IMR-90 (cell line): ENCODE measurements around the gene SERPINA5. TPM values are rescaled to one million over a fixed set of nuclear protein-coding genes. Genes with fewer than 3 reads are reported as not detected.

ENCODE experiments used
- ATAC-seq: fragments of 200-7000 bp; cut with Tn5 transposase; 2 replicates; pipeline ENCODE4 v1.9.1; 2020; ENCODE audit warnings: low read depth, mild to moderate bottlenecking, moderate library complexity
- BruUV-seq: library from RNA; stranded (reverse); fragments of 400-500 nt; replicated peaks from 2 replicates; lab custom pipeline; 2021; lab: Mats Ljungman, UMichigan
- CTCF ChIA-PET: fragments of 300-600 bp; formaldehyde crosslinking; extraction: SDS; loops from one replicate; lab custom pipeline; 2021; ENCODE audit warnings: antibody characterized with exemption; lab: Yijun Ruan, JAX
- POLR2A ChIA-PET: fragments of 300-600 bp; sonication (Branson Sonifier 250); formaldehyde crosslinking; loops from one replicate; lab custom pipeline; 2022; ENCODE audit warnings: antibody characterized with exemption; ENCODE audit not compliant: unreplicated experiment; lab: Charles Lee
- DNase-seq: peaks from one replicate; pipeline ENCODE4 v3.0.0; 2013
- H2AFZ ChIP-seq: replicated peaks from 2 replicates; pipeline ENCODE3; 2013; ENCODE audit warnings: low read length, mild to moderate bottlenecking; ENCODE audit not compliant: poor library complexity
- H2AK5ac ChIP-seq: 2 replicates; pipeline ENCODE4 v1.6.1; 2013; ENCODE audit warnings: low read depth, low read length, inconsistent platforms
- H2AK9ac ChIP-seq: replicated peaks from 2 replicates; pipeline ENCODE3; 2013; ENCODE audit warnings: mild to moderate bottlenecking, low read depth, low read length, moderate library complexity; ENCODE audit not compliant: poor library complexity
- H2BK120ac ChIP-seq: 2 replicates; pipeline ENCODE4 v1.6.1; 2013; ENCODE audit warnings: low read depth, low read length, inconsistent platforms
- H2BK15ac ChIP-seq: 3 replicates; pipeline ENCODE4 v1.6.1; 2013; ENCODE audit warnings: low read depth, low read length, inconsistent platforms
- H2BK20ac ChIP-seq: 2 replicates; pipeline ENCODE4 v1.6.1; 2013; ENCODE audit warnings: low read depth, mild to moderate bottlenecking, inconsistent platforms, low read length, moderate library complexity
- H2BK5ac ChIP-seq: 2 replicates; pipeline ENCODE4 v1.6.1; 2013; ENCODE audit warnings: mild to moderate bottlenecking, low read depth, low read length, inconsistent platforms; ENCODE audit not compliant: poor library complexity, severe bottlenecking
- H3K14ac ChIP-seq: replicated peaks from 2 replicates; pipeline ENCODE4 v1.6.1; 2013; ENCODE audit warnings: low read depth, low read length, inconsistent platforms
- H3K18ac ChIP-seq: 2 replicates; pipeline ENCODE4 v1.6.1; 2013; ENCODE audit warnings: low read depth, low read length, control low read depth
- H3K23ac ChIP-seq: 2 replicates; pipeline ENCODE4 v1.6.1; 2013; ENCODE audit warnings: low read depth, low read length, inconsistent platforms
- H3K27ac ChIP-seq: 2 replicates; pipeline ENCODE4 v1.5.1; 2013; ENCODE audit warnings: mild to moderate bottlenecking, control low read depth, low read length; ENCODE audit not compliant: insufficient read depth
- H3K27me3 ChIP-seq: 2 replicates; pipeline ENCODE4 v1.6.1; 2013; ENCODE audit warnings: low read length; ENCODE audit not compliant: control insufficient read depth, insufficient read depth
- H3K36me3 ChIP-seq: 2 replicates; pipeline ENCODE4 v1.6.1; 2013; ENCODE audit warnings: low read length, mixed read lengths; ENCODE audit not compliant: control insufficient read depth, insufficient read depth
- H3K4ac ChIP-seq: 2 replicates; pipeline ENCODE4 v1.6.1; 2013; ENCODE audit warnings: low read depth, low read length, inconsistent platforms
- H3K4me1 ChIP-seq: 2 replicates; pipeline ENCODE4 v1.6.1; 2013; ENCODE audit warnings: low read length, mixed read lengths; ENCODE audit not compliant: control insufficient read depth, insufficient read depth
- H3K4me2 ChIP-seq: 2 replicates; pipeline ENCODE4 v1.6.1; 2013; ENCODE audit warnings: low read depth, mild to moderate bottlenecking, control low read depth, low read length, moderate library complexity
- H3K4me3 ChIP-seq: 2 replicates; pipeline ENCODE4 v1.5.1; 2013; ENCODE audit warnings: low read depth, mild to moderate bottlenecking, control low read depth, low read length, moderate library complexity; ENCODE audit not compliant: insufficient read depth
- H3K56ac ChIP-seq: 2 replicates; pipeline ENCODE4 v1.6.1; 2013; ENCODE audit warnings: low read length, inconsistent platforms; ENCODE audit not compliant: insufficient read depth; ENCODE audit errors: extremely low read depth
- H3K79me1 ChIP-seq, 2 experiments: 2 replicates each; pipeline ENCODE4 v1.6.1; 2013; ENCODE audit warnings: low read length in 2 of 2, inconsistent platforms in 1 of 2, low read depth in 1 of 2
- H3K9ac ChIP-seq: 2 replicates; pipeline ENCODE4 v1.6.1; 2013; ENCODE audit warnings: low read depth, low read length, control low read depth
- H3K9me1 ChIP-seq: 2 replicates; pipeline ENCODE4 v1.6.1; 2013; ENCODE audit warnings: low read length, inconsistent platforms; ENCODE audit not compliant: insufficient read depth
- H3K9me3 ChIP-seq: 2 replicates; pipeline ENCODE4 v1.6.1; 2013; ENCODE audit warnings: low read length; ENCODE audit not compliant: control insufficient read depth, insufficient read depth
- H4K20me1 ChIP-seq: 2 replicates; pipeline ENCODE4 v1.6.1; 2013; ENCODE audit warnings: low read length, inconsistent platforms; ENCODE audit not compliant: insufficient read depth
- H4K5ac ChIP-seq: 2 replicates; pipeline ENCODE4 v1.6.1; 2013; ENCODE audit warnings: mild to moderate bottlenecking, low read depth, low read length, control low read depth
- H4K8ac ChIP-seq, 2 experiments: 2 replicates each; pipeline ENCODE4 v1.6.1; 2013; ENCODE audit warnings: low read depth in 2 of 2, low read length in 2 of 2, control low read depth in 1 of 2, inconsistent platforms in 1 of 2
- H4K91ac ChIP-seq: 2 replicates; pipeline ENCODE4 v1.6.1; 2013; ENCODE audit warnings: low read depth, low read length, inconsistent platforms; ENCODE audit not compliant: insufficient read depth
- BHLHE40 ChIP-seq: fragments of 150-350 bp; IDR thresholded peaks from 2 replicates; pipeline ENCODE4 v1.6.1; 2016; ENCODE audit warnings: mild to moderate bottlenecking, low read depth, low read length
- CEBPB ChIP-seq: IDR thresholded peaks from 2 replicates; pipeline ENCODE4 v1.6.1; 2012; ENCODE audit warnings: low read depth, low read length, improper control_type of control experiment
- CHD1 ChIP-seq: IDR thresholded peaks from 2 replicates; pipeline ENCODE4 v1.6.1; 2012; ENCODE audit warnings: low read depth, low read length, improper control_type of control experiment
- FOS ChIP-seq: fragments of 150-350 bp; IDR thresholded peaks from 2 replicates; pipeline ENCODE4 v1.6.1; 2016; ENCODE audit warnings: low read depth, low read length
- MAFK ChIP-seq: IDR thresholded peaks from 2 replicates; pipeline ENCODE4 v1.6.1; 2012; ENCODE audit warnings: low read depth, low read length, improper control_type of control experiment
- MAZ ChIP-seq: IDR thresholded peaks from 2 replicates; pipeline ENCODE4 v1.6.1; 2012; ENCODE audit warnings: low read depth, mild to moderate bottlenecking, low read length, improper control_type of control experiment, moderate library complexity, borderline replicate concordance
- MXI1 ChIP-seq: IDR thresholded peaks from 2 replicates; pipeline ENCODE4 v1.6.1; 2012; ENCODE audit warnings: low read depth, mild to moderate bottlenecking, low read length, moderate library complexity, borderline replicate concordance
- NFE2L2 ChIP-seq: fragments of 150-350 bp; IDR thresholded peaks from 2 replicates; pipeline ENCODE4 v1.6.1; 2016; ENCODE audit warnings: low read depth, mild to moderate bottlenecking, low read length
- POLR2A ChIP-seq: IDR thresholded peaks from 2 replicates; pipeline ENCODE4 v1.6.1; 2012; ENCODE audit warnings: mild to moderate bottlenecking, low read depth, low read length
- RAD21 ChIP-seq: IDR thresholded peaks from 2 replicates; pipeline ENCODE4 v1.6.1; 2012; ENCODE audit warnings: low read length, improper control_type of control experiment
- RCOR1 ChIP-seq: IDR thresholded peaks from 2 replicates; pipeline ENCODE4 v1.6.1; 2012; ENCODE audit warnings: mild to moderate bottlenecking, low read length, improper control_type of control experiment; ENCODE audit not compliant: insufficient replicate concordance
- RFX5 ChIP-seq: IDR thresholded peaks from 2 replicates; pipeline ENCODE4 v1.8.0; 2012; ENCODE audit warnings: low read depth, mild to moderate bottlenecking, low read length, moderate library complexity
- SMC3 ChIP-seq: fragments of 150-350 bp; IDR thresholded peaks from 2 replicates; pipeline ENCODE4 v1.6.1; 2016; ENCODE audit warnings: low read depth, mild to moderate bottlenecking, antibody characterized with exemption, low read length, moderate library complexity
- WGBS, 2 experiments: methylation state at CpG; one replicate each; pipeline versions ENCODE4 v1.1.5 to v1.1.7; 2013; ENCODE audit warnings: missing lambda C conversion rate in 2 of 2; ENCODE audit not compliant: insufficient read length in 1 of 2; ENCODE audit errors: extremely low coverage in 2 of 2; 5-methylcytosine and 5-hydroxymethylcytosine counted together
- dilution Hi-C: fragments of 300-500 bp; cut with HindIII; formaldehyde crosslinking; loops from one replicate; pipeline ENCODE4 v1.14.3; 2018; ENCODE audit warnings: low sequenced_read_pairs; ENCODE audit not compliant: unreplicated experiment
- in situ Hi-C: fragments of 300-500 bp; cut with MboI; formaldehyde crosslinking; loops from 3 replicates; pipeline ENCODE4 v1.14.3; 2019; ENCODE audit warnings: low sequenced_read_pairs, inconsistent platforms, mixed read lengths
- intact Hi-C: fragments of 100-400 bp; cut with micrococcal nuclease; formaldehyde crosslinking; loops from 2 replicates; pipeline ENCODE4 v1.10.0; 2022
- polyA plus RNA-seq, 3 experiments: library from polyadenylated mRNA; depleted of rRNA; stranded (reverse); fragments of >200 nt; gene quantifications; 2 replicates each; pipeline ENCODE4 v1.2.3, GENCODE V29; 2012; ENCODE audit warnings: low replicate concordance in 1 of 3
- total RNA-seq: library from RNA; depleted of rRNA; stranded (reverse); fragments of >200 nt; gene quantifications from 2 replicates; pipeline ENCODE4 v1.2.3, GENCODE V29; 2012
- TF ChIP-seq, protein P1 (sequence below): fragments of 150-350 bp; IDR thresholded peaks from 2 replicates; pipeline ENCODE4 v1.6.1; 2017; ENCODE audit warnings: mild to moderate bottlenecking, antibody characterized with exemption, low read length, low read depth
- TF ChIP-seq, protein P2 (sequence below): fragments of 150-350 bp; IDR thresholded peaks from 2 replicates; pipeline ENCODE4 v1.6.1; 2016; ENCODE audit warnings: low read depth, mild to moderate bottlenecking, low read length, moderate library complexity, borderline replicate concordance
- TF ChIP-seq, protein P3 (sequence below): conservative IDR thresholded peaks from 2 replicates; pipeline ENCODE4 v1.5.1; 2012; ENCODE audit warnings: mild to moderate bottlenecking, low read depth, low read length, improper control_type of control experiment

Gene SERPINA5
- total and polyA plus RNA-seq, 2 of the 4 experiments (the other 2 are of a cell fraction) = not detected

DNA sequence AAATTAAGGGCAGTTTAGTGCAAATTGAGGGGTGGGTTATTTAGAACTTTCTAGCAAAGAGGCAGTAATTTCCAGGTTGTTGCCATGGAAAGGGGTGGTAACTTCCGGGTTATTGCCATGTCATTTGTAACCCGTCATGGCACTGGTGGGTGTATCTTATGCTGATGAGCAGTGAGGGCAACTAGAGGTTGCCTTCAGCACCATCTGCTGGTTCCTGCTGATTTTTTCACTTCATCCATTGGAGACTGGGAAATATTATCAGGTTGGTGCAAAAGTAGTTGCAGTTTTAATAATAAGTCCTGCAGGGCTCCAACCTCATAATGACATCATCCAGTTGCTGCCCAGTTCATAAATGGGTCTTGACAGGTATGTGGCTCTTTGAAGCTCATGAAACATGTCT is 44.4 kb upstream of the SERPINA5 start:
- Histone ChIP-seq H3K9me1 (no peaks in the 10 kb centered on the region), H3K36me3 (no peaks in the 10 kb centered on the region), H2BK20ac (no peak overlapping the region), H2AK9ac (no peak overlapping the region), H3K79me1 (no peaks in the 10 kb centered on the region), H3K9me3 (no peaks in the 10 kb centered on the region), H2BK120ac (no peak overlapping the region), H4K5ac (no peak overlapping the region), H3K4ac (no peak overlapping the region), H4K91ac (no peak overlapping the region), H2BK5ac (no peak overlapping the region), H2BK15ac (no peak overlapping the region), H2AFZ (no peak overlapping the region), H3K18ac (no peak overlapping the region), H3K14ac (no peak overlapping the region), H3K23ac (no peak overlapping the region), H2AK5ac (no peak overlapping the region), H3K27me3 (no peaks in the 10 kb centered on the region), H3K4me2 (no peak overlapping the region), H4K20me1 (no peaks in the 10 kb centered on the region), H3K4me3 (no peak overlapping the region), H3K56ac (no peak overlapping the region), H3K9ac (no peak overlapping the region), H3K27ac (no peak overlapping the region), H3K4me1 (no peaks in the 10 kb centered on the region), H4K8ac (no peak overlapping the region)
- TF ChIP-seq, protein P1, sequence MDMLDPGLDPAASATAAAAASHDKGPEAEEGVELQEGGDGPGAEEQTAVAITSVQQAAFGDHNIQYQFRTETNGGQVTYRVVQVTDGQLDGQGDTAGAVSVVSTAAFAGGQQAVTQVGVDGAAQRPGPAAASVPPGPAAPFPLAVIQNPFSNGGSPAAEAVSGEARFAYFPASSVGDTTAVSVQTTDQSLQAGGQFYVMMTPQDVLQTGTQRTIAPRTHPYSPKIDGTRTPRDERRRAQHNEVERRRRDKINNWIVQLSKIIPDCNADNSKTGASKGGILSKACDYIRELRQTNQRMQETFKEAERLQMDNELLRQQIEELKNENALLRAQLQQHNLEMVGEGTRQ = no peak
- TF ChIP-seq MAFK = no peak
- TF ChIP-seq MXI1 = no peak
- TF ChIP-seq, protein P2, sequence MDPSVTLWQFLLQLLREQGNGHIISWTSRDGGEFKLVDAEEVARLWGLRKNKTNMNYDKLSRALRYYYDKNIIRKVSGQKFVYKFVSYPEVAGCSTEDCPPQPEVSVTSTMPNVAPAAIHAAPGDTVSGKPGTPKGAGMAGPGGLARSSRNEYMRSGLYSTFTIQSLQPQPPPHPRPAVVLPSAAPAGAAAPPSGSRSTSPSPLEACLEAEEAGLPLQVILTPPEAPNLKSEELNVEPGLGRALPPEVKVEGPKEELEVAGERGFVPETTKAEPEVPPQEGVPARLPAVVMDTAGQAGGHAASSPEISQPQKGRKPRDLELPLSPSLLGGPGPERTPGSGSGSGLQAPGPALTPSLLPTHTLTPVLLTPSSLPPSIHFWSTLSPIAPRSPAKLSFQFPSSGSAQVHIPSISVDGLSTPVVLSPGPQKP = no peak
- no peak for TF ChIP-seq CHD1
- TF ChIP-seq RCOR1 = no peak
- TF ChIP-seq BHLHE40 = no peak
- no peak for TF ChIP-seq NFE2L2
- TF ChIP-seq RAD21 = no peak
- TF ChIP-seq MAZ = no peak
- TF ChIP-seq, protein P3, sequence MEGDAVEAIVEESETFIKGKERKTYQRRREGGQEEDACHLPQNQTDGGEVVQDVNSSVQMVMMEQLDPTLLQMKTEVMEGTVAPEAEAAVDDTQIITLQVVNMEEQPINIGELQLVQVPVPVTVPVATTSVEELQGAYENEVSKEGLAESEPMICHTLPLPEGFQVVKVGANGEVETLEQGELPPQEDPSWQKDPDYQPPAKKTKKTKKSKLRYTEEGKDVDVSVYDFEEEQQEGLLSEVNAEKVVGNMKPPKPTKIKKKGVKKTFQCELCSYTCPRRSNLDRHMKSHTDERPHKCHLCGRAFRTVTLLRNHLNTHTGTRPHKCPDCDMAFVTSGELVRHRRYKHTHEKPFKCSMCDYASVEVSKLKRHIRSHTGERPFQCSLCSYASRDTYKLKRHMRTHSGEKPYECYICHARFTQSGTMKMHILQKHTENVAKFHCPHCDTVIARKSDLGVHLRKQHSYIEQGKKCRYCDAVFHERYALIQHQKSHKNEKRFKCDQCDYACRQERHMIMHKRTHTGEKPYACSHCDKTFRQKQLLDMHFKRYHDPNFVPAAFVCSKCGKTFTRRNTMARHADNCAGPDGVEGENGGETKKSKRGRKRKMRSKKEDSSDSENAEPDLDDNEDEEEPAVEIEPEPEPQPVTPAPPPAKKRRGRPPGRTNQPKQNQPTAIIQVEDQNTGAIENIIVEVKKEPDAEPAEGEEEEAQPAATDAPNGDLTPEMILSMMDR = no peak
- no peak for TF ChIP-seq POLR2A
- TF ChIP-seq FOS = no peak
- TF ChIP-seq CEBPB = no peak
- TF ChIP-seq RFX5 = no peak
- TF ChIP-seq SMC3 = no peak
- WGBS, 2 experiments = 40% methylated on average over 1 of the region's 2 CpGs; no CpG with 5 or more reads in 1 of the 2 experiments
- no TSS peak for BruUV-seq
- ATAC-seq (no peak), DNase-seq (no peak)
- dilution Hi-C loops = no loop called here
- ChIA-PET POLR2A (no interaction called here), CTCF (no interaction called here)
- intact Hi-C loops = no loop called here
- in situ Hi-C loops = no loop called here
